NK-92 treated with Interleukin-12 subunit alpha and Interleukin-12 subunit beta, amount 100 ng/mL, for 24 hours (cell line): ENCODE results near the gene F2.

Experiments
- DNase-seq: peaks from one replicate; lab custom pipeline; 2025; lab: John Stamatoyannopoulos, UW

F2 gene

GRCh38 chr11:46743693-46744339 lies 24.8 kb downstream of the F2 start:
- no peak for DNase-seq

- no peak for DNase-seq
Measured at GRCh38 chr11:46745328-46745727, 26.3 kb downstream of the F2 start.

GRCh38 chr11:46745995-46746394 lies 27.0 kb downstream of the F2 start:
- DNase-seq, result no peak

GRCh38 chr11:46747150-46747549 lies 28.1 kb downstream of the F2 start:
- DNase-seq, result no peak

GRCh38 chr11:46755962-46756361 lies 36.9 kb downstream of the F2 start:
- DNase-seq, result no peak

GRCh38 chr11:46759196-46759595 lies 40.2 kb downstream of the F2 start:
- DNase-seq, result no peak

GRCh38 chr11:46760429-46761128 lies 41.6 kb downstream of the F2 start:
- DNase-seq, result no peak

- no peak for DNase-seq
Measured at GRCh38 chr11:46761807-46762206, 42.8 kb downstream of the F2 start.

- no peak for DNase-seq
Measured at GRCh38 chr11:46762248-46762647, 43.2 kb downstream of the F2 start.

GRCh38 chr11:46766656-46767055 lies 47.6 kb downstream of the F2 start:
- DNase-seq, result no peak

- no peak for DNase-seq
Measured at GRCh38 chr11:46769636-46770221, 50.7 kb downstream of the F2 start.

GRCh38 chr11:46776878-46777277 lies 57.9 kb downstream of the F2 start:
- DNase-seq, result no peak

- no peak for DNase-seq
Measured at GRCh38 chr11:46778416-46778815, 59.4 kb downstream of the F2 start.
